ENCODE data around the gene CTNNA3. TPM values are rescaled to one million over a fixed set of nuclear protein-coding genes. Genes with fewer than 3 reads are reported as not detected.

The CTNNA3 gene
- total and polyA plus RNA-seq, 2 donors (not counting 1 experiment from before 2014, with no cell fraction given), result not detected

- H4K20me1 ChIP-seq (ENCODE audit: control insufficient read depth, extremely low read depth, insufficient read depth, low read length), result no peaks in the 10 kb centered on the region
- no peaks in the 10 kb centered on the region for H3K27me3 ChIP-seq (ENCODE audit: control insufficient read depth, insufficient read depth, low read length)
- H3K9ac ChIP-seq (ENCODE audit: insufficient read depth, low read length), result no peak overlapping the region
- H2AFZ ChIP-seq (ENCODE audit: low read length), result no peak overlapping the region
- H3K4me1 ChIP-seq (ENCODE audit: control insufficient read depth, extremely low read depth, insufficient read depth, low read length), result no peaks in the 10 kb centered on the region
- TF ChIP-seq EZH2 (IDR thresholded peaks at IDR 0.05; ENCODE audit: low read length, missing control alignments), result no peak
- TF ChIP-seq, protein P1, sequence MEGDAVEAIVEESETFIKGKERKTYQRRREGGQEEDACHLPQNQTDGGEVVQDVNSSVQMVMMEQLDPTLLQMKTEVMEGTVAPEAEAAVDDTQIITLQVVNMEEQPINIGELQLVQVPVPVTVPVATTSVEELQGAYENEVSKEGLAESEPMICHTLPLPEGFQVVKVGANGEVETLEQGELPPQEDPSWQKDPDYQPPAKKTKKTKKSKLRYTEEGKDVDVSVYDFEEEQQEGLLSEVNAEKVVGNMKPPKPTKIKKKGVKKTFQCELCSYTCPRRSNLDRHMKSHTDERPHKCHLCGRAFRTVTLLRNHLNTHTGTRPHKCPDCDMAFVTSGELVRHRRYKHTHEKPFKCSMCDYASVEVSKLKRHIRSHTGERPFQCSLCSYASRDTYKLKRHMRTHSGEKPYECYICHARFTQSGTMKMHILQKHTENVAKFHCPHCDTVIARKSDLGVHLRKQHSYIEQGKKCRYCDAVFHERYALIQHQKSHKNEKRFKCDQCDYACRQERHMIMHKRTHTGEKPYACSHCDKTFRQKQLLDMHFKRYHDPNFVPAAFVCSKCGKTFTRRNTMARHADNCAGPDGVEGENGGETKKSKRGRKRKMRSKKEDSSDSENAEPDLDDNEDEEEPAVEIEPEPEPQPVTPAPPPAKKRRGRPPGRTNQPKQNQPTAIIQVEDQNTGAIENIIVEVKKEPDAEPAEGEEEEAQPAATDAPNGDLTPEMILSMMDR (conservative IDR thresholded peaks at IDR 0.05 in 1 of 2, IDR thresholded peaks at IDR 0.05 in 1 of 2; ENCODE audit: low read depth in 1 of 2, low read length in 2 of 2), result no peak
- H3K36me3 ChIP-seq (ENCODE audit: control insufficient read depth, insufficient read depth, low read length), result no peaks in the 10 kb centered on the region
- no peak overlapping the region for H3K4me2 ChIP-seq (ENCODE audit: extremely low read depth, insufficient read depth, low read length)
- no peaks in the 10 kb centered on the region for H3K9me3 ChIP-seq (ENCODE audit: control insufficient read depth, insufficient read depth, low read depth, low read length)
- no peaks in the 10 kb centered on the region for H3K79me2 ChIP-seq (ENCODE audit: control insufficient read depth, insufficient read depth, low read length)
- no peak overlapping the region for H3K4me3 ChIP-seq (replicated peaks in 1 of 4; ENCODE audit: control extremely low read depth in 1 of 4, insufficient read depth in 1 of 4, low read depth in 3 of 4, low read length in 4 of 4)
- DNase-seq (ENCODE audit: low read depth in 2 of 2), result no peak
- H3K27ac ChIP-seq (ENCODE audit: insufficient read depth, low read length), result no peak overlapping the region
These were observed 1430.6 kb downstream of the CTNNA3 start for GRCh38 chr10:66265398-66265797.

GRCh38 chr10:66259836-66260235 is 1436.2 kb downstream of the CTNNA3 start:
- Histone ChIP-seq H4K20me1 (ENCODE audit: control insufficient read depth, extremely low read depth, insufficient read depth, low read length) (no peaks in the 10 kb centered on the region), H3K9me3 (ENCODE audit: control insufficient read depth, insufficient read depth, low read depth, low read length) (no peaks in the 10 kb centered on the region), H3K36me3 (ENCODE audit: control insufficient read depth, insufficient read depth, low read length) (no peaks in the 10 kb centered on the region), H3K4me1 (ENCODE audit: control insufficient read depth, extremely low read depth, insufficient read depth, low read length) (no peaks in the 10 kb centered on the region), H3K27me3 (ENCODE audit: control insufficient read depth, insufficient read depth, low read length) (no peaks in the 10 kb centered on the region), H2AFZ (ENCODE audit: low read length) (no peak overlapping the region), H3K79me2 (ENCODE audit: control insufficient read depth, insufficient read depth, low read length) (no peaks in the 10 kb centered on the region), H3K4me3 (replicated peaks in 1 of 4; ENCODE audit: control extremely low read depth in 1 of 4, insufficient read depth in 1 of 4, low read depth in 3 of 4, low read length in 4 of 4) (no peak overlapping the region), H3K27ac (ENCODE audit: insufficient read depth, low read length) (no peak overlapping the region), H3K9ac (ENCODE audit: insufficient read depth, low read length) (no peak overlapping the region), H3K4me2 (ENCODE audit: extremely low read depth, insufficient read depth, low read length) (no peak overlapping the region)
- no peak for DNase-seq (ENCODE audit: low read depth in 2 of 2)
- TF ChIP-seq, protein P1 (conservative IDR thresholded peaks at IDR 0.05 in 1 of 2, IDR thresholded peaks at IDR 0.05 in 1 of 2; ENCODE audit: low read depth in 1 of 2, low read length in 2 of 2), result no peak
- no peak for TF ChIP-seq EZH2 (IDR thresholded peaks at IDR 0.05; ENCODE audit: low read length, missing control alignments)

- Histone ChIP-seq H4K20me1 (ENCODE audit: control insufficient read depth, extremely low read depth, insufficient read depth, low read length) (no peaks in the 10 kb centered on the region), H3K4me3 (replicated peaks in 1 of 4; ENCODE audit: control extremely low read depth in 1 of 4, insufficient read depth in 1 of 4, low read depth in 3 of 4, low read length in 4 of 4) (no peak overlapping the region), H3K27ac (ENCODE audit: insufficient read depth, low read length) (no peak overlapping the region), H3K9me3 (ENCODE audit: control insufficient read depth, insufficient read depth, low read depth, low read length) (no peaks in the 10 kb centered on the region), H3K36me3 (ENCODE audit: control insufficient read depth, insufficient read depth, low read length) (no peaks in the 10 kb centered on the region), H3K4me2 (ENCODE audit: extremely low read depth, insufficient read depth, low read length) (no peak overlapping the region), H2AFZ (ENCODE audit: low read length) (no peak overlapping the region), H3K4me1 (ENCODE audit: control insufficient read depth, extremely low read depth, insufficient read depth, low read length) (no peaks in the 10 kb centered on the region), H3K27me3 (ENCODE audit: control insufficient read depth, insufficient read depth, low read length) (no peaks in the 10 kb centered on the region), H3K9ac (ENCODE audit: insufficient read depth, low read length) (no peak overlapping the region), H3K79me2 (ENCODE audit: control insufficient read depth, insufficient read depth, low read length) (no peaks in the 10 kb centered on the region)
- DNase-seq (ENCODE audit: low read depth in 2 of 2), result no peak
- TF ChIP-seq, protein P1 (conservative IDR thresholded peaks at IDR 0.05 in 1 of 2, IDR thresholded peaks at IDR 0.05 in 1 of 2; ENCODE audit: low read depth in 1 of 2, low read length in 2 of 2), result no peak
- no peak for TF ChIP-seq EZH2 (IDR thresholded peaks at IDR 0.05; ENCODE audit: low read length, missing control alignments)
These were observed 1437.3 kb downstream of the CTNNA3 start for GRCh38 chr10:66258693-66259092.
